Esophagus muscularis mucosa (tissue), 4 donors: ENCODE data around the gene RPL14.

Experiments
- CTCF ChIP-seq, 3 experiments: fragments of 200-600 bp in 2 of 3; fragments of 450-650 bp in 1 of 3; sonication (generic) in 2 of 3; IDR thresholded peaks; one replicate each; pipeline ENCODE4 v1.5.1; 2017 to 2019; ENCODE audit warnings: antibody characterized with exemption in 3 of 3, mild to moderate bottlenecking in 2 of 3, moderate library complexity in 1 of 3
- EP300 ChIP-seq: sonication (generic); formaldehyde crosslinking; IDR thresholded peaks from one replicate; pipeline ENCODE4 v1.6.1; 2017; ENCODE audit warnings: antibody characterized with exemption
- POLR2A ChIP-seq: fragments of 450-650 bp; IDR thresholded peaks from one replicate; pipeline ENCODE4 v1.6.1; 2017; ENCODE audit warnings: antibody characterized with exemption, moderate library complexity, mild to moderate bottlenecking, low read depth

- no peak for TF ChIP-seq POLR2A
- no peak for TF ChIP-seq CTCF (IDR thresholded peaks at IDR 0.05)
- no peak for TF ChIP-seq EP300
Observed at GRCh38 chr3:40465111-40465407, 7.9 kb downstream of the RPL14 start.
